ENCODE data around the gene SKOR1.

GRCh38 chr15:67792250-67792942, 32.9 kb upstream of the SKOR1 start:
- TF ChIP-seq, protein P1, sequence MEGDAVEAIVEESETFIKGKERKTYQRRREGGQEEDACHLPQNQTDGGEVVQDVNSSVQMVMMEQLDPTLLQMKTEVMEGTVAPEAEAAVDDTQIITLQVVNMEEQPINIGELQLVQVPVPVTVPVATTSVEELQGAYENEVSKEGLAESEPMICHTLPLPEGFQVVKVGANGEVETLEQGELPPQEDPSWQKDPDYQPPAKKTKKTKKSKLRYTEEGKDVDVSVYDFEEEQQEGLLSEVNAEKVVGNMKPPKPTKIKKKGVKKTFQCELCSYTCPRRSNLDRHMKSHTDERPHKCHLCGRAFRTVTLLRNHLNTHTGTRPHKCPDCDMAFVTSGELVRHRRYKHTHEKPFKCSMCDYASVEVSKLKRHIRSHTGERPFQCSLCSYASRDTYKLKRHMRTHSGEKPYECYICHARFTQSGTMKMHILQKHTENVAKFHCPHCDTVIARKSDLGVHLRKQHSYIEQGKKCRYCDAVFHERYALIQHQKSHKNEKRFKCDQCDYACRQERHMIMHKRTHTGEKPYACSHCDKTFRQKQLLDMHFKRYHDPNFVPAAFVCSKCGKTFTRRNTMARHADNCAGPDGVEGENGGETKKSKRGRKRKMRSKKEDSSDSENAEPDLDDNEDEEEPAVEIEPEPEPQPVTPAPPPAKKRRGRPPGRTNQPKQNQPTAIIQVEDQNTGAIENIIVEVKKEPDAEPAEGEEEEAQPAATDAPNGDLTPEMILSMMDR (IDR thresholded peaks at IDR 0.05; ENCODE audit: poor library complexity), result no peak
- TF ChIP-seq EZH2 (IDR thresholded peaks at IDR 0.05; ENCODE audit: borderline replicate concordance) (no peak), EZH2phosphoT487 (IDR thresholded peaks at IDR 0.05; ENCODE audit: low read depth, severe bottlenecking, unreplicated experiment) (no peak)
